Activated CD4-positive, CD25-positive, alpha-beta regulatory T cell treated with anti-CD3 and anti-CD28 coated beads, Interleukin-2, amount 50 U/mL, for 16 hours (primary cell): ENCODE data around the gene MRPL18.
"Not testable (repeated sequence)": the region's sequence is repeated elsewhere in the genome, so short reads cannot be mapped to it uniquely, and the experiment has no call there.

Source experiments
- DNase-seq: peaks from one replicate; pipeline ENCODE4 v3.0.0-alpha.2; 2020; ENCODE audit warnings: low read depth, low spot score

The MRPL18 gene

DNA sequence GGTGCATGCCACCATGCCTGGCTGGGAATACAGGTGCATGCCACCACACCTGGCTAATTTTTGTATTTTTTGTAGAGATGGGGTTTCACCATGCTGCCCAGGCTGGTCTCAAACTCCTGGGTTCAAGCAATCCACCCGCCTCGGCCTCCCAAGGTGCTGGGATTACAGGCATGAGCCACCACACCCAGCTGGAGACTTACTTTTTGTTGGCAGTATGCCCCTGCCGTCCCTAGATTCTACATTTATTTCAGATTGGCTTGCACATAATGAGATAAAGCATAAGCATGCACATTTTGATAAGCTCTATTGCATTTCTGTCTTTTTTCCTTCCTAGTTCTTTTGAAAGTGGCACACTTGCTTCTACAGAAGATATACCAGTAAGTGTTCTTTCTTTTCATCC is 26.5 kb downstream of the MRPL18 start:
- DNase-seq = not testable (repeated sequence)

DNA sequence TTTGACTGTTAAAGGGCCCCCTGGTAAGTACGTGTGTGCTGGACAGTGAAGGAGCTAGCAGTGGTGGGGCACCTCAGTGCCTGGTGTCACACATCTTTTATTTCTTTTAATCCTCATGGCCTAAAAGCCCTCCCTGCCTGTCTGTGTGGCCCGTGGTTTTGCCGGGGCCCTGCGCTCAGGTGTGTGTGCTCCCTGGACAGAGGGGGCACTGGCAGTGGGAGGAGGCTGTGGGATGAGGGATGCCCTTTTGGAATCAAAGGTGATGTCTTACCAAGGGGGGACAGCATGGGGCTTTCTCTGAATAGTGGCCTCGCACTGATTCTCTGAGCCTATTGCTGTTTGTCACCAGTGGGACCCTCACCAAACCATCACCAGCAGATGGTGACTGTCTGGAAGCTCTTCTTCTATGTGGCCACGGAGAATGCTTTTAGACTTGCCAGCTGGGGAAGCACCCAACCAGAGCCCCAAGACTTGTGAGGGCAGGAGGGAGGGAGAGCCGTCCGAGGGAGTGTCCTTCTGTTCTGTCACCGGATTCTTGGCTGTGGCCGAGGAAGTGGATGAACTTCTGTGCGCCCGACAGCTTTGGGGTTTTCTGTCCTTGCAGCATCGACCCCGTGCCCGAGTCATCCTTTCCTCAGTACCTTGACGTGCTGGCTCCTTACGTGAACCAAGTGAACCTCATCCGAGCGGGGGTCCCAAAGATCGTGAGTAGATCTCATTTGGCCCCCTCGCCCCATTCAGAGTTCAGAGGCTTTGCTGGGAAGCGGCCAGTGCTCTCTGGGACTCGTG is 27.9 kb downstream of the MRPL18 start:
- no peak for DNase-seq

GRCh38 chr6:159819098-159819497 is 28.8 kb downstream of the MRPL18 start:
- no peak for DNase-seq

GRCh38 chr6:159819932-159820640 is 29.8 kb downstream of the MRPL18 start:
- DNase-seq = no peak

DNA sequence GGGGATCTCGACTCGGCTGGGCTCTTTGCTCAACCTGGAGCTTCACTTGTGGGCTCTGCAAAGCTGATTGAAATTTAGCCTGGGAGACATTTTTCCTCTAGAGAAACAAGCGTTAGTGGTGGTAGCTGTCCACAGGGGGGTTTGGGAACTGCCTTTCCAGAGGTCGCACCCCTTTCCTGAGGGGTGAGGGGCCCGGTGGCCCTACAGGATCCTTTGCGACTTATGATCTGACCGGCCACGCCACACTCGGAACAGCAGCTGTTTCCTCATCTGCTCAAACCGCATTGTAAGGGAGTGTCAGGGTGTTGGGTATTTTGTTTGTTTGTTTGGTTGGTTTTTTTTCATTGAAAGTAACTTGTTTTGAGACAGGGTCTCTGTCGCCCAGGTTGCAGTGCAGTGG is 30.9 kb downstream of the MRPL18 start:
- DNase-seq = no peak

- DNase-seq = no peak
Measured at GRCh38 chr6:159821726-159822125, 31.5 kb downstream of the MRPL18 start.

GRCh38 chr6:159823953-159824352 is 33.7 kb downstream of the MRPL18 start:
- no peak for DNase-seq

DNA sequence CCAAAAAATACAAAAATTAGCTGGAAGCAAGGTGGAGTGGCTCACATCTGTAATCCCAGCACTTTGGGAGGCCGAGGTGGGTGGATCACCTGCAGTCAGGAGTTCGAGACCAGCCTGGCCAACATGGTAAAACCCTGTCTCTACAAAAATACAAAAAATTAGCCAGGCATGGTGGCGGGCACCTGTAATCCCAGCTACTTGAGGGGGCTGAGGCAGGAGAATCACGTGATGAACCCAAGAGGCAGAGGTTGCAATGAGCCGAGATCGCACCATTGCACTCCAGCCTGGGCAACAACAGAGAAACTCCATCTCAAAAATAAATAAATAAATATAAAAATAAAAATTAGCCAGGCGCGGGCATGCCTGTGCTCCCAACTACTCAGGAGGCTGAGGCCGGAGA is 34.4 kb downstream of the MRPL18 start:
- DNase-seq = not testable (repeated sequence)

DNA sequence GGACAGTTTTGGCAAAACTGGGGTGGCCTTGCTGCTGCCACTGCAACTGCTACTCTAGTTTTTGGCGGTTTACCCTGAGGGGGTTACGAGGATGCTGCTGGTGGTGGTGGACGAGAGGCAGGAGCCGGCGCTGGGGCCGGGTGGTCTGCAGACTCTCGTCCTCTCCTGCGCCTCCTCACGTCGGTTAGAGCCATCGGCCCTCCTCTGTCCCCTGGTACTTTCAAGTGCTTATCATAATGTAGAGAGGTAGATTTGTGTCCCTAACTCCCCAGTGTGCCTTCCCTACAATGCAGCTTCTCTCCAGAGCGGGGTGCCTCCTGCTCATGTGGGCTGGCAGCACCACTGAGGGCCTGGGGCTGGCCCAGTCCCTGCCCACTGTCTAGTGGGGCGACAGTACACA is 35.7 kb downstream of the MRPL18 start:
- DNase-seq = no peak

GRCh38 chr6:159826968-159827647 is 36.8 kb downstream of the MRPL18 start:
- no peak for DNase-seq

- DNase-seq = no peak
Measured at GRCh38 chr6:159828074-159828473, 37.8 kb downstream of the MRPL18 start.

GRCh38 chr6:159829526-159829925 is 39.3 kb downstream of the MRPL18 start:
- no peak for DNase-seq

DNA sequence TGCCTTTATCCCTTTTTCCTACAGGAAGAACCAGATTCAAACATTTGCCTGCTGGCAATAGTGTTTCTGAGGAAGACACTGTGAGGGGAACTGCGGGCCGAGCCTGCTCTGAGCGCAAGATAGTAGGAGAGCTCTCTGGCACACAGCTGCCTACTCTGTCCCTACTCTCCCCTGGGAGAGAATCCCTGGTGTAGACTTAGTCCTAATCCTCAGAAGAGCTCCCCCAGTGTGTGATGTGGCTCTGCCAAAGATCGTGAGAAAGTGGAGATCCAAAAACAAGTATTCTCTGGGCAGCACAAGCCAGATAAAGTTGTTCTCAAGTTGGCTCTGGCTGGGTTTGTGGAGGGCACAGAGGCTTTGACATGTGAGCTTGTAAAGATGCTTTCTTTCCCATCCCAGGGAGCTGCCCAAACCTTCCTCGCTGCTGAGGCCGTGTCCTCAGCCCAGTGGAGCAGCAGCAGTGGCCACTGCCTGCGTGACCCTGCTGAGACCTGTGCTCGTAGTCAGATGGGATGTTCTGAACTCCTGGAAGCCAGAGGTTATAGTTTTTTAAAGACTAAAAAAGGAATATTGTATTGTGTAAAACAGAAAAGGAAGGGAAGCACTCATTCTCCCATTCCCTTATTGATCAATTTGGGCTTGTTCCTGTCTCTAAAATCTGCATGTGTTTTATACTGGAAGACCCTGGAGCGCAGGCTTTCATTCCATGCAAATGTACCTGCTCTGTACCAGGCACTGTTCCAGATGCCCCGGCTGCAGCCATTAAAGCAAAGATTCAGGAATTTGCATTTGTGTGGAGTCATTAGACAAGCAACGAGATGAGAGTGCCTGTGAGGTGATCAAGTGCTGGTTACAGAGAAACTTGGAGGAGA is 40.5 kb downstream of the MRPL18 start:
- no peak for DNase-seq

DNA sequence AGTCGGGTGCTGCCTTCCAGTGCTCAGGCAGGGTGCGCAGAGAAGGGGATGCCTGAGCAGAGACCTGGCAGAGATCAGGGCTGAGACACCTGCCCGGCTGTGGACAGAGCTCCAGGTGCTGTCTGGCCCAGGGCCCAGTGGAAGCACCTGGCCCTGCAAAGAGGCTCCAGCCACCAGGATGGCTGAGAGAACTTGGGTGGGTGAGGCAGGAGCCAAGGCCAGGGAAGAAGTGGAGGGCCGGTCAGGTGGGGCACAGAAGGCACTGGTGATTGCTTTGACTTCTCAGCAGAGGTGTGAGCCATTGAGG is 41.1 kb downstream of the MRPL18 start:
- no peak for DNase-seq

- DNase-seq = no peak
Measured at GRCh38 chr6:159832946-159833345, 42.7 kb downstream of the MRPL18 start.

DNA sequence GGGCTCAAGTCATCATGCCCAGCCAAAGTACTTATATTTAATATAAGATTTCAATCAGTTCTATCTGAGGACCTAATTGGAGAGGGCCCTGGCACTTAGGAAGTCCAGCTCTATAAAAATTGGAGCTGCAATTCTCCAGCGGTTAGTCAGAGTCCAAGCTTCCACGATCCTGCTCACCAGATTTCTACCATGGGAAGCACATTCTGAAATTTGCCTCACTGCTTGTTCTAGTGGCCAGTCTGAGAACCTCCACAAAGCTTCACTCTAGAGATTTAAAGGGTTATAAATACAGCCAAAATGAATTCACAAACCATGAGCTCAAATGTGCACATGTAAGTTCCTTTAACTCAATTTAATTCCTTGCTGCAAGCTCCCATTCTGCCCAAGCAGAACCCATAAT is 43.3 kb downstream of the MRPL18 start:
- DNase-seq = no peak

GRCh38 chr6:159833997-159834603 is 43.8 kb downstream of the MRPL18 start:
- DNase-seq = no peak

- DNase-seq = no peak
Measured at GRCh38 chr6:159836718-159837490, 46.6 kb downstream of the MRPL18 start.

GRCh38 chr6:159837511-159837910 is 47.2 kb downstream of the MRPL18 start:
- DNase-seq = no peak

- no peak for DNase-seq
Measured at GRCh38 chr6:159838020-159838744, 47.9 kb downstream of the MRPL18 start.
